HL-60 (cell line): Measurements from ENCODE around the gene GRIN2C.

ENCODE experiments used
- DNase-seq, 2 experiments: peaks; one replicate each; pipeline ENCODE4 v3.0.0-alpha.2; 2010 to 2020; ENCODE audit warnings: low read depth in 1 of 2, low spot score in 1 of 2
- H3K27ac ChIP-seq: fragments of 250-450 bp; sonication (Bioruptor Pico); replicated peaks from 2 replicates; pipeline ENCODE4 v1.5.1; 2020; ENCODE audit warnings: mild to moderate bottlenecking, moderate library complexity
- H3K27me3 ChIP-seq: fragments of 250-450 bp; sonication (Bioruptor Pico); 2 replicates; pipeline ENCODE4 v1.5.1; 2021; ENCODE audit warnings: mild to moderate bottlenecking, moderate library complexity; ENCODE audit not compliant: insufficient read depth, poor library complexity, severe bottlenecking
- H3K4me3 ChIP-seq: replicated peaks from 2 replicates; pipeline ENCODE4 v1.5.1; 2011; ENCODE audit warnings: mild to moderate bottlenecking, control low read depth, low read length; ENCODE audit not compliant: insufficient read depth
- CTCF ChIP-seq: IDR thresholded peaks from one replicate; pipeline ENCODE4 v1.5.1; 2011; ENCODE audit warnings: low read length, control low read depth, inconsistent platforms; ENCODE audit not compliant: insufficient read depth
- GABPA ChIP-seq: IDR thresholded peaks from 2 replicates; pipeline ENCODE4 v1.6.1; 2012; ENCODE audit warnings: low read depth
- POLR2AphosphoS5 ChIP-seq: IDR thresholded peaks from 2 replicates; pipeline ENCODE4 v1.6.1; 2012; ENCODE audit warnings: low read depth
- REST ChIP-seq: IDR thresholded peaks from 2 replicates; pipeline ENCODE4 v1.6.1; 2012; ENCODE audit warnings: low read depth; ENCODE audit not compliant: insufficient replicate concordance
- SPI1 ChIP-seq: IDR thresholded peaks from 2 replicates; pipeline ENCODE4 v1.6.1; 2012; ENCODE audit warnings: low read depth, mild to moderate bottlenecking, borderline replicate concordance

GRIN2C gene

GRCh38 chr17:74824961-74825627, 34.6 kb downstream of the GRIN2C start:
- DNase-seq: no peak
- Histone ChIP-seq H3K27ac (no peak overlapping the region), H3K4me3 (no peak overlapping the region), H3K27me3 (no peaks in the 10 kb centered on the region)
- TF ChIP-seq GABPA: no peak
- no peak for TF ChIP-seq SPI1
- no peak for TF ChIP-seq CTCF
- TF ChIP-seq REST: no peak

GRCh38 chr17:74822939-74823367, 36.7 kb downstream of the GRIN2C start:
- no peak for DNase-seq
- Histone ChIP-seq H3K27ac (no peak overlapping the region), H3K4me3 (no peak overlapping the region), H3K27me3 (no peaks in the 10 kb centered on the region)
- TF ChIP-seq GABPA (no peak), SPI1 (no peak), REST (no peak), CTCF (no peak), POLR2AphosphoS5 (no peak)

GRCh38 chr17:74822335-74822938, 37.2 kb downstream of the GRIN2C start:
- Histone ChIP-seq H3K27ac (no peak overlapping the region), H3K27me3 (no peaks in the 10 kb centered on the region), H3K4me3 (no peak overlapping the region)
- TF ChIP-seq SPI1 (no peak), CTCF (no peak), GABPA (no peak), REST (no peak), POLR2AphosphoS5 (no peak)
- no peak for DNase-seq
